ENCODE measurements around the gene COL27A1.

Gene COL27A1

DNA sequence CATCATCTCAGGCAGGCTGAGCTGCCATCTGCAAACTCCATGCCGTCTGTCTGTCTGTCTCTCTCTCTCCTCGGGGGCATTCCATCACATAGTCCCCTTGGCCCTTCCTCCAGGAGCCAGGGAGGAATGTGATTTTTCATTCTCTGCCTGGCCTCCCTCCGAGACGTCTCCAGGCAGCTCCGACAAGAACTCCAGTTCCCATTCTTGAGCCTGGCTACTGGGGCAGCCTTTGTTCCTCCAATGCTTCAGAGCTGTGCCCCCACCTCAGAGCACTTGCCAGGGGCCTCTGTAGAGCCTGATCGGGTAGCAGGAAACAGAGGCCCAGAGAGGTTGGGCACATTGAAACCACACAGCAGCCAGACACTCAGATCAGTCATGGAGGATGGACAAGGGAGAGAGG, 74.0 kb downstream of the COL27A1 start:
- no peak for DNase-seq (ENCODE audit: extremely low read depth, low read depth)
- TF ChIP-seq, protein P1, sequence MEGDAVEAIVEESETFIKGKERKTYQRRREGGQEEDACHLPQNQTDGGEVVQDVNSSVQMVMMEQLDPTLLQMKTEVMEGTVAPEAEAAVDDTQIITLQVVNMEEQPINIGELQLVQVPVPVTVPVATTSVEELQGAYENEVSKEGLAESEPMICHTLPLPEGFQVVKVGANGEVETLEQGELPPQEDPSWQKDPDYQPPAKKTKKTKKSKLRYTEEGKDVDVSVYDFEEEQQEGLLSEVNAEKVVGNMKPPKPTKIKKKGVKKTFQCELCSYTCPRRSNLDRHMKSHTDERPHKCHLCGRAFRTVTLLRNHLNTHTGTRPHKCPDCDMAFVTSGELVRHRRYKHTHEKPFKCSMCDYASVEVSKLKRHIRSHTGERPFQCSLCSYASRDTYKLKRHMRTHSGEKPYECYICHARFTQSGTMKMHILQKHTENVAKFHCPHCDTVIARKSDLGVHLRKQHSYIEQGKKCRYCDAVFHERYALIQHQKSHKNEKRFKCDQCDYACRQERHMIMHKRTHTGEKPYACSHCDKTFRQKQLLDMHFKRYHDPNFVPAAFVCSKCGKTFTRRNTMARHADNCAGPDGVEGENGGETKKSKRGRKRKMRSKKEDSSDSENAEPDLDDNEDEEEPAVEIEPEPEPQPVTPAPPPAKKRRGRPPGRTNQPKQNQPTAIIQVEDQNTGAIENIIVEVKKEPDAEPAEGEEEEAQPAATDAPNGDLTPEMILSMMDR (IDR thresholded peaks at IDR 0.05; ENCODE audit: low read depth, low read length, missing control alignments), result no peak
- no peak overlapping the region for H3K4me3 ChIP-seq (replicated peaks; ENCODE audit: low read depth, low read length)

DNA sequence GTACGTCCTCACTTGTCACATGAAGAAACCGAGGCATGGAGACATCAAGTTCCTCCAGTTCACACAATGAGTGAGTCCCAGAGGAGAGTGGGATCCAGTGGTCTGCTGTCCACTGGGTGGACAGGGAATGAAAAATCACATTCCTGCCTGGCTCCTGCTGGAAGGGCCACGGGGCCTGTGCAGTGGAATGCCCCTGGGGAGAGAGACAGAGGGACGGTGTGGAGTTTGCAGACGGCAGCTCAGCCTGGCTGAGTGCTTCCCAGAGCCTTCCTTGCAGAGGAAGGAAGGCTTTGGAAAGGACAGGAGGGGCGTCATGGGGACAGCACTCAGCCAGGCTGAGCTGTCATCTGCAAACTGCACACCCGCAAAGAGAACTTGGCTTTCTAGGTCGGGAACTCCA, 74.7 kb downstream of the COL27A1 start:
- no peak overlapping the region for H3K4me3 ChIP-seq (replicated peaks; ENCODE audit: low read depth, low read length)
- DNase-seq (ENCODE audit: extremely low read depth, low read depth), result no peak
- TF ChIP-seq, protein P1 (IDR thresholded peaks at IDR 0.05; ENCODE audit: low read depth, low read length, missing control alignments), result no peak

DNA sequence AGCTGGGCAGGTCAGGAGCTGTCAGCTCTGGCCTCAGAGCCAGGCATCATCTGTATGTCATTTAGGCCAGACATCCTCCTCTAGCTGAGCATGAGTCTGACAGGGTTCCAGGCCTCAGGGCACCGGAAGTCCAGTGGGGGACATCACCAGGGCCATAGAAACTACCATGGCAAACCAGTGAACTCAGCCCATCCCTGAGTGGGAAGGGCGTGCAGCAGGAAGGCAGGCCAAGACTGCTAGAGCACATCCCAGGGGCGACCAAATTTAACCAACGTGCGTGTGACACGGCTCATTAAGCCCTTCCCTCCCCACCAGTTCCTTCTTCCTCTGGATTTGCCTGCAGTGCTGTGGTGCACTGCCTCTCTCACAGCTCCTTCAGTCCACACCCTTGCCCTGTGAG, 75.9 kb downstream of the COL27A1 start:
- TF ChIP-seq, protein P1 (IDR thresholded peaks at IDR 0.05; ENCODE audit: low read depth, low read length, missing control alignments), result no peak
- H3K4me3 ChIP-seq (replicated peaks; ENCODE audit: low read depth, low read length), result no peak overlapping the region
- no peak for DNase-seq (ENCODE audit: extremely low read depth, low read depth)

DNA sequence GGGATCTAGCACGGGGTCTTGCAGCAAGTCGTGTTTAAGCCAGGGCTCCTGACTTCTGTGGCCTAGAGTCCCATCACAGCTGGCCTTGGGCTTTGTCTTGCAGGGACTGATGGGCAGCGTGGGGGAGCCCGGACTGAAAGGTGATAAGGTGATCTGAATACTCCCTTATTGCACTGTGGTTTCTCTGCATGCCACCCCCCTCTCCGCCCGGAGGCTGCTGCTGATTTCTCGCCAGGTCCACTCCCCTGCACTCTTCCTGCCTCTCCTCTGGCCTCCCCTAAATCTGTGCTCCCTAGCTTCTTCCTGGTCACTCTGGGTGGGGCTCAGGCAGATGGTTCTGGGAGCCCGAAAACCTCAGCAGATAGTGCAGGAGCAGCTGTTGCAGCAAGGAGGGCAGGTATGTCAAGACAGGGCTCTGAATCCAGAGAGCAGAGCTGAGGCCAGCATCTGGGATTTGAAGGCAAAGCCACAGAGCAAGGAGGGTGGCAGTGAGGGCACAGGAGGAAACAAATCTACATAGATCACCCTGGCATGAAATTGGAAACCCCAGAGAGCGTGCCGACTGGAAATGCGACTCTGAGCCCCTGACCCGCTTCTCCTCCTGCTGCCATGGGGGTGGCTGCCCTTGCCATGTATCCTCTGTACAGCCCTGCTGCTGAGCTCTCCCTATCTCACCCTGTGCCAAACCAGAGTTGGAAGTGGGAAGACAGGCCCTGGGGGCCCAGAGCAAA, 76.5 kb downstream of the COL27A1 start:
- no peak for DNase-seq (ENCODE audit: extremely low read depth, low read depth)
- TF ChIP-seq, protein P1 (IDR thresholded peaks at IDR 0.05; ENCODE audit: low read depth, low read length, missing control alignments), result no peak
- H3K4me3 ChIP-seq (replicated peaks; ENCODE audit: low read depth, low read length), result no peak overlapping the region

- no peak overlapping the region for H3K4me3 ChIP-seq (replicated peaks; ENCODE audit: low read depth, low read length)
- TF ChIP-seq, protein P1 (IDR thresholded peaks at IDR 0.05; ENCODE audit: low read depth, low read length, missing control alignments), result no peak
- DNase-seq (ENCODE audit: extremely low read depth, low read depth), result no peak
These were observed 78.3 kb downstream of the COL27A1 start for GRCh38 chr9:114233491-114234185.

DNA sequence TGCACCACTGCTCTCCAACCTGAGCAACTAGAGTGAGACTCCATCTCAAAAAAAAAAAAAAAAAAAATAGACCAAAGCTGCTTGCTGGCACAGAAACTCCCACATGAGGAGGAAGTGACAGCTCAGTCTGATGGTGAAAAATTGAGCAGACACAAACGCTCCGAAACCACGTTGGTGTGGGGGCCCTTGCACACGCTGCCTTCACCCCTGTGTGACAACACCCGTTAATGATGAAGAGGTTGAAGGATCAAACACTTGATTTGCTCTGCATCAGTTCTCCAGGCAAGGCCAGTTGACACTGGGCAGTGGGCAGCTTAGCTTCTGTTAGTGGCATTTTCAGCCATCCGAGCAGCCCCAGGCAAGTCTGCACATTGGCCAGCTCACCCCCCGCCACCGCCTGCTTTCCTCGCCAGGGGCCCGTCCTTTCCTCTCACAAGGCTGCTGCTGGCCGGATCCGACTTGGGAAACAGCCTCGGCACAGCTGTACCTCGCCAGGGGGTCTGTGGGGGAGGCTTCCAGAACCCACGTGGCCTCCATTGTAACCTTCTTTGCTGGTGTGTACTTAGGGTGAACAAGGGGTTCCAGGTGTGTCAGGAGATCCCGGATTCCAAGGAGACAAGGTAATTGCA, 79.8 kb downstream of the COL27A1 start:
- TF ChIP-seq, protein P1 (IDR thresholded peaks at IDR 0.05; ENCODE audit: low read depth, low read length, missing control alignments), result no peak
- no peak overlapping the region for H3K4me3 ChIP-seq (replicated peaks; ENCODE audit: low read depth, low read length)
- DNase-seq (ENCODE audit: extremely low read depth, low read depth), result no peak

Measured in HFF-Myc (cell line).